GM21381 (cell line): Measurements from ENCODE around the gene EFCAB10.
A peak's percentile ranks its signal among the peaks of the same experiment; 100 is the strongest.
"Not testable (repeated sequence)": the region's sequence is repeated elsewhere in the genome, so short reads cannot be mapped to it uniquely, and the experiment has no call there.

Experiments used
- ATAC-seq: cut with Tn5 transposase; IDR thresholded peaks from one replicate; pipeline ENCODE4 v1.9.1; 2021; ENCODE audit warnings: mild to moderate bottlenecking, moderate library complexity; ENCODE audit not compliant: unreplicated experiment

The EFCAB10 gene

GRCh38 chr7:105599080-105599479, 17.8 kb upstream of the EFCAB10 start:
- not testable (repeated sequence) for ATAC-seq

GRCh38 chr7:105596866-105597265, 15.6 kb upstream of the EFCAB10 start:
- no peak for ATAC-seq

GRCh38 chr7:105594034-105594433, 12.7 kb upstream of the EFCAB10 start:
- no peak for ATAC-seq

DNA sequence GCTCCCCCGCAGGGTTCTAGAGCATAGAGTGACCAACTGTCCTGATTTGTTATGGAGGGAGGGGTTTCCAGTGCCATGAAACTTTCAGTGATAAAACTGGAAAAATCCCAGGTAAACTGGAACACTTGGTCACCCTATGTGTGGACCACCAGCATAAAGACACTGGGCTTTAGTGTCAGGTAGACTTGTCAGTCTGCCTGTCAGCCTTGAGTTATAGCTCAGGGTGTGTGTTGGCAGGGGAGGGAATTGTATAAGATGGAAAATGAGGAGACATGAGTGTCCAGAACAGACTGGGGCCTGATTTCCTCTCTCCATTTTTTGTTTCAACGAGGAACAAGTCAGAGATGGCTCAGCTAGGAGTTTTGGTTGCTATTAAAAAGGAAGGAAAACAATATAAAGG, 10.2 kb upstream of the EFCAB10 start:
- no peak for ATAC-seq

- ATAC-seq = no peak
These were observed 9.5 kb upstream of the EFCAB10 start for GRCh38 chr7:105590793-105591192.

- ATAC-seq = peak; percentile 83
These were observed 8.2 kb upstream of the EFCAB10 start for GRCh38 chr7:105589356-105590077.

DNA sequence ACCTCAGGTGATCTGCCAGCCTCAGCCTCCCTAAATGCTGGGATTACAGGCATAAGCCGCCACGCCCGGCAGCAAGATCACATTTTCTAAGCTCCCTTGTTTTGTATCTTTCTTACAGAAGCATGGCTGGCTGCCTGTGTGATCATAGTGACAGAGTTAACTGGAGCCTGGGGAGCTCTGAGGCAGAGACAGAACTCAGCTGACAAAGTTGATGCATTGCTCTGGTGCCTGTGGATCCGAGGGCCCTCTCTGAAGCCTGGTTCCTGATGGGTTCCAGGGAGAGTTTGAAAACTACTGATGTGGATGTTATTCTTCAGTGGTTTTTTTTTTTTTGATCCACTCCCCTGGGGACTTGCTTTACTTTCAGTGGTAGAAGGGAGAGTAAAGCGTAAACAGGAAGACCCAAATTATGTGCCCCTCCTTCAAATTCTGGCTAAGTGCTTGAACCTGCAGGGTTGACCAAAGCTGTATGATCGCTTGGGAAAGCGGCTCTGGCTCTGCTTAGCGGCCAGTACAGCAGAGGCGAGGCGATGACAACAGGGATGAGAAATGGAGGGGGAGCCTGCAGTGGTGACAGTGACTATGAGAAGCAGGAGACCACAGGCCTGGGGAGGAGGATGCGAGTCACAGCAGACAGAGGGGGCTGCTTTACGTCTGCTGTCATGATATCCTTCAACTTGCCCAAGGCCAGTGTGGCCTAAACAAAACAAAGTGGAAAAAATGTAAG, 6.8 kb upstream of the EFCAB10 start:
- no peak for ATAC-seq

DNA sequence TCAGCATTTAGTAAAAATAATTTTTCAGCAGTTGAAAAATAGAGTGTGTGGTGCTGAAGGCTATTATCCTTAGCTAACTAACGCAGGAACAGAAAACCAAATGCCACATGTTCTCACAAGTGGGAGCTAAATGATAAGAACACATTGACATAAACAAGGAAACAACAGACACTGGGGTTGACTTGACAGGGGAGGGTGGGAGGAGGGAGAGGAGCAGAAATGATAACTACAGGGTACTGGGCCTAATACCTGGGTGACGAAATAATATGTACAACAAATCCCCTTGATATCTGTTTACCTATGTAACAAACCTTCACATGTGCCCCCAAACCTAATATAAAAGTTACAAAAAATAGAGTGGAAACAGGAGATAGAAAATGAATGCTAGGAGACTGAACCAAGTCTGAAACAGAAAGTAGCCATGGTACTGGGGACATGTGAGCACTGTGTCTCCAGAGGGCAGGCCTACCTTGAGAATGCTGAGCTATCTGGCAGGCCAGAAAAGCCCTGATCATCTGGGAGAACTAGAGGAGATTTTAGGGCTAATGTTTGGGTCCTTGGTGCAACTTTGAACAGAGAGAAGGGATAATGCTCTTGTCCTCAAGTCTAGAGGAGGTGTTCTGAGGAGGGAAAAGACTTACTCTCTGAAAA, 4.7 kb upstream of the EFCAB10 start:
- no peak for ATAC-seq

GRCh38 chr7:105584165-105584564, 2.9 kb upstream of the EFCAB10 start:
- ATAC-seq = no peak

DNA sequence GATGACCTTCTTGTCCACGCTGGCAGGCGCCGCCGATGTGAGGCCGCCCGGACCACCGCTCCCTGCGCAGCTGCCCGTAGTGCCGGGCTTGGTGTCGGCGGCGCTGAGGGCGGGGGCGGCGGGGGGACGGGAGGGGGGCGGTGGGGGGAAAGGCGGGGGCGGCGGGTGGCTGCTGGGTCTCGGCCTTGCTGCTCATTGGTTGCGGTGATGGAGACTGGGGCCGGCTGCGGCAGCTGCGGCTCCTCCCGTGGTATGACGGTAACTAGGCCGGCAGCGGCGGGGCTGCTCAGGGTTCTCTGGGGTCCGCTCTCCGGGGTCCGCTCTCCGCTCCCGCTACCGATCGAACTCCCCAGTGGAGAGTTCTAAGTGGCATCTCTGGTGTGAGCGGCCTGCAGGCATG, 1.8 kb upstream of the EFCAB10 start:
- ATAC-seq = no peak

GRCh38 chr7:105580022-105580740, 1.1 kb downstream of the EFCAB10 start:
- ATAC-seq = no peak

DNA sequence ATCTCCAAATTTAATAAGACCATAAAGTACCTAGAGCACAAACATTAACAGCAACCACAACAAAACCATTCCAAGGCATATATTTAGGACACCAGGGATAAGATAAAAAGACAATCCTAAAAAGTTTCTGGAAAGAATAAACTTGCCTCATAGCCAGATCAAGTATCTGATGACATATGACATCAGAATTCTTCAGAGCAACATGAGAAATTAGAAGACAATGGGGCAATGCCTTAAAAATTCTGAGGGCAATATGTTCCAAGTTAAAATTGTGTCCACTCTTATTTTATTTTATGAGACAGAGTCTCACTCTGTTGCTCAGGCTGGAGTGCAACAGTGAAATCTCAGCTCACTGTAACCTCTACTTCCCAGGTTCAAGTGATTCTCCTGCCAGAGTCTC, 2.8 kb downstream of the EFCAB10 start:
- no peak for ATAC-seq

- no peak for ATAC-seq
These were observed 4.0 kb downstream of the EFCAB10 start for GRCh38 chr7:105577251-105577650.

- ATAC-seq = no peak
These were observed 9.4 kb downstream of the EFCAB10 start for GRCh38 chr7:105571891-105572290.

DNA sequence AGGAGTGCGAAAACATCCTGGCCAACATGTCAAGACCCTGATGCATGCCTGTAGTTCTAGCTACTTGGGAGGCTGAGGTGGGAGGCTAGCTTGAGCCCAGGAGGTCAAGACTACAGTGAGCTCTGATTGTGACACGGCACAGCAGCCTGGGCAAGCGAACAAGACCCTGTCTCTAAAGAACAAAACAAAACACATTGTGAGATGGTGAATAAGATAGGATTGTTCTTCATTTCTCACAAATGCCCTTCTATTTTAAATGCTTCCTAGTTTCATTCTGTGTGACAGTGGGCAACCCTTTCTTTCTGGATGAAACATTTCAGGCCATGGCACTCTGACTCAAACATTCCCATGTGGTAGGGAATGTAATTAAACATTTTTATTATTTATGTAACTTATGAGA, 13.5 kb downstream of the EFCAB10 start:
- no peak for ATAC-seq

DNA sequence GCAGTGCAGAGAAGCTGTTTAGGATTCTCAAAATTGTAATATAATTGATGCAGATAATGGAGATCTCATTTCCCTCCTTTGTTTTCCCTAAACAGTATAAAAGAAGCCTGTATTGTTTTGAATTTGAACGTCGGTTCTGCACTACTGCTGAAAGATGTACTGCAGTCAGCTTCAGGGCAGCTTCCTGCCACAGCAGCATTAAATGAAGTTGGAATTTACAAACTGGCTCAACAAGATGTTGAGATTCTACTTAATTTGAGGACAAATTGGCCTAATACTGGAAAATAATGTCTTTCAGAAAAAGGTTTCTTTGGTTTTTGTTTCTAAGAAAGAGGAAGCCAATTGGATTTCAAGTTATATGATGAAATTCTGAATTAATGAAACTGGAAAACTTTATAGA, 14.3 kb downstream of the EFCAB10 start:
- ATAC-seq = no peak

- no peak for ATAC-seq
These were observed 16.1 kb downstream of the EFCAB10 start for GRCh38 chr7:105565190-105565589.

GRCh38 chr7:105559926-105560325, 21.4 kb downstream of the EFCAB10 start:
- no peak for ATAC-seq

GRCh38 chr7:105538339-105538738, 43.0 kb downstream of the EFCAB10 start:
- no peak for ATAC-seq

DNA sequence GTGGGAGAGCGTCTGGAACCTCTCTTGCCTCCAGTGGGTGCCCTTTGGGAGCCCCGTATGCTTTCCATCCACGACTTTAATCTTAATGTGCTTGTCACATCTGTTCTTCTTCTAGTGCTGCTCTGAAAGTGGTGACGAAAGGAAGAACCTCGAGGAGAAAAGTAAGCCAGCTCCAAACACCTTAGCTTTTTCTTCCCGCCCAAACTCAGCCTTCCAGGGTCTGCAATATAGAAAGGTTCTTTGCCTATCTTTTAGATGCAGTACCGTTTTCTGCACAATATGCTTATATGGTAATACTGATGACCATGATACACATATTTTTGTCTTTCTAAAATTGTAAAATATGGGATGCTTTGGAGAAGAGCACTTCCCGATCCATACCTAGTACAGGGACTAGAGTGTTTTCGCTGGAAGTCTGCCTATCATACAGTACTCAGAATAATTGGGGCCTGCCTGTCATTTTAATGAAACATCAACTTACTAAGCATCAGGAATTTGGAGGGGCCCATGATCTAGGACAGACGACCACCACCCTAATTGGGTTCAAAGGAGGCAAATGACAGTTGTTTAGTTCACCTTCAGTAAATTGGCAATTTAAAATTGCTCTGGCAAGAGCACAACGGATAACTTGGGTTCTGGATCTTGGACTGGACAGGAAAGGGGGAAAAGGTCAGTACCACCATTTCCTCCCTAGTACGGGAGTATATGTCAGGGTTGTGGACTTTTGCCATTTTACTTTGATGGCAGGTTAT, 48.4 kb downstream of the EFCAB10 start:
- no peak for ATAC-seq
